ENCODE data around the gene COMTD1.

COMTD1 gene

DNA sequence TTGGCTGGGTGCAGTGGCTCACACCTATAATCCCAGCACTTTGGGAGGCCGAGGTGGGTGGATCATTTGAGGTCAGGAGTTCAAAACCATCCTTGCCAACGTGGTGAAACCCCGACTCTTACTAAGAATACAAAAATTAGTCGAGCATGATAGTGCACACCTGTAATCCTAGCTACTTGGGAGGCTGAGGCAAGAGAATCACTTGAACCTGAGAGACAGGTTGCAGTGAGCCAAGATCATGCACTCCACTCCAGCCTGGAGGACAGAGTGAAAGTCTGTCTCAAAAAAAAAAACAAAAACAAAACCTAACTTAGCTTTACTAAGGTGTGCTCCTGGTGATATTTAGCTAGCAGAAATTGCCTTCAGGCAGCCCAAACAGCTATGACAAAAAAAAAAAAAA is 49.4 kb downstream of the COMTD1 start:
- Histone ChIP-seq H4K20me1 (ENCODE audit: low read depth, low read length) (no peaks in the 10 kb centered on the region), H3K27me3 (ENCODE audit: low read length) (no peaks in the 10 kb centered on the region), H3K9me2 (replicated peaks; ENCODE audit: insufficient read depth, low read length) (no peaks in the 10 kb centered on the region), H3F3A (ENCODE audit: insufficient read depth) (peaks cover 4% of the 10 kb centered on the region; the same call in 1 of the 2 replicates), H2AFZ (ENCODE audit: low read depth, low read length, severe bottlenecking) (no peak overlapping the region), H3K79me2 (ENCODE audit: insufficient read depth, low read length) (no peaks in the 10 kb centered on the region), H3K9me3 (ENCODE audit: insufficient read depth, low read length) (no peaks in the 10 kb centered on the region), H3K36me3 (ENCODE audit: low read length) (no peaks in the 10 kb centered on the region), H3K4me3 (ENCODE audit: insufficient read depth, low read length, poor library complexity, severe bottlenecking) (no peak overlapping the region), H3K27ac (ENCODE audit: low read depth, low read length) (no peak overlapping the region), H3K4me2 (ENCODE audit: low read depth, low read length, poor library complexity, severe bottlenecking) (no peak overlapping the region), H3K9ac (ENCODE audit: low read length) (no peak overlapping the region)
- no peak for TF ChIP-seq EZH2phosphoT487 (conservative IDR thresholded peaks at IDR 0.05; ENCODE audit: low read length)
- TF ChIP-seq, protein P1, sequence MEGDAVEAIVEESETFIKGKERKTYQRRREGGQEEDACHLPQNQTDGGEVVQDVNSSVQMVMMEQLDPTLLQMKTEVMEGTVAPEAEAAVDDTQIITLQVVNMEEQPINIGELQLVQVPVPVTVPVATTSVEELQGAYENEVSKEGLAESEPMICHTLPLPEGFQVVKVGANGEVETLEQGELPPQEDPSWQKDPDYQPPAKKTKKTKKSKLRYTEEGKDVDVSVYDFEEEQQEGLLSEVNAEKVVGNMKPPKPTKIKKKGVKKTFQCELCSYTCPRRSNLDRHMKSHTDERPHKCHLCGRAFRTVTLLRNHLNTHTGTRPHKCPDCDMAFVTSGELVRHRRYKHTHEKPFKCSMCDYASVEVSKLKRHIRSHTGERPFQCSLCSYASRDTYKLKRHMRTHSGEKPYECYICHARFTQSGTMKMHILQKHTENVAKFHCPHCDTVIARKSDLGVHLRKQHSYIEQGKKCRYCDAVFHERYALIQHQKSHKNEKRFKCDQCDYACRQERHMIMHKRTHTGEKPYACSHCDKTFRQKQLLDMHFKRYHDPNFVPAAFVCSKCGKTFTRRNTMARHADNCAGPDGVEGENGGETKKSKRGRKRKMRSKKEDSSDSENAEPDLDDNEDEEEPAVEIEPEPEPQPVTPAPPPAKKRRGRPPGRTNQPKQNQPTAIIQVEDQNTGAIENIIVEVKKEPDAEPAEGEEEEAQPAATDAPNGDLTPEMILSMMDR (IDR thresholded peaks at IDR 0.05; ENCODE audit: insufficient read depth, low read length, poor library complexity, severe bottlenecking) = no peak

Measured in SU-DHL-6 (cell line).